ENCODE measurements around the gene SETD1B.
A peak's percentile ranks its signal among the peaks of the same experiment; 100 is the strongest.

The SETD1B gene

GRCh38 chr12:121823727-121824115, 19.9 kb downstream of the SETD1B start:
- no peak for DNase-seq (ENCODE audit: low read depth in 2 of 2, low spot score in 1 of 2)

- no peak for DNase-seq (ENCODE audit: low read depth in 2 of 2, low spot score in 1 of 2)
These were observed 21.3 kb downstream of the SETD1B start for GRCh38 chr12:121825041-121825523.

GRCh38 chr12:121826318-121827150, 22.7 kb downstream of the SETD1B start:
- DNase-seq (ENCODE audit: low read depth in 2 of 2, low spot score in 1 of 2) = no peak

- DNase-seq (ENCODE audit: low read depth in 2 of 2, low spot score in 1 of 2) = no peak
These were observed 23.7 kb downstream of the SETD1B start for GRCh38 chr12:121827351-121828099.

- no peak for DNase-seq (ENCODE audit: low read depth in 2 of 2, low spot score in 1 of 2)
These were observed 24.5 kb downstream of the SETD1B start for GRCh38 chr12:121828306-121828705.

- DNase-seq (ENCODE audit: low read depth in 2 of 2, low spot score in 1 of 2) = no peak
These were observed 25.0 kb downstream of the SETD1B start for GRCh38 chr12:121828826-121829225.

GRCh38 chr12:121829250-121829918, 25.6 kb downstream of the SETD1B start:
- DNase-seq (ENCODE audit: low read depth in 2 of 2, low spot score in 1 of 2) = no peak

GRCh38 chr12:121830134-121830533, 26.3 kb downstream of the SETD1B start:
- DNase-seq (ENCODE audit: low read depth in 2 of 2, low spot score in 1 of 2) = no peak

GRCh38 chr12:121830588-121831265, 26.9 kb downstream of the SETD1B start:
- no peak for DNase-seq (ENCODE audit: low read depth in 2 of 2, low spot score in 1 of 2)

GRCh38 chr12:121831571-121832245, 27.9 kb downstream of the SETD1B start:
- no peak for DNase-seq (ENCODE audit: low read depth in 2 of 2, low spot score in 1 of 2)

GRCh38 chr12:121837680-121838079, 33.9 kb downstream of the SETD1B start:
- DNase-seq (ENCODE audit: low read depth in 2 of 2, low spot score in 1 of 2) = no peak

- DNase-seq (ENCODE audit: low read depth in 2 of 2, low spot score in 1 of 2) = no peak
These were observed 34.3 kb downstream of the SETD1B start for GRCh38 chr12:121838126-121838525.

GRCh38 chr12:121839106-121839992, 35.5 kb downstream of the SETD1B start:
- DNase-seq (ENCODE audit: low read depth in 2 of 2, low spot score in 1 of 2) = peak; percentile 99

GRCh38 chr12:121839993-121840761, 36.4 kb downstream of the SETD1B start:
- no peak for DNase-seq (ENCODE audit: low read depth in 2 of 2, low spot score in 1 of 2)

GRCh38 chr12:121843236-121843982, 39.6 kb downstream of the SETD1B start:
- no peak for DNase-seq (ENCODE audit: low read depth in 2 of 2, low spot score in 1 of 2)

- no peak for DNase-seq (ENCODE audit: low read depth in 2 of 2, low spot score in 1 of 2)
These were observed 41.9 kb downstream of the SETD1B start for GRCh38 chr12:121845701-121846100.

GRCh38 chr12:121849211-121849610, 45.4 kb downstream of the SETD1B start:
- no peak for DNase-seq (ENCODE audit: low read depth in 2 of 2, low spot score in 1 of 2)

- DNase-seq (ENCODE audit: low read depth in 2 of 2, low spot score in 1 of 2) = no peak
These were observed 45.9 kb downstream of the SETD1B start for GRCh38 chr12:121849665-121850064.

Data from stimulated activated CD8-positive, alpha-beta memory T cell treated with anti-CD3 and anti-CD28 coated beads, Interleukin-4, amount 100 ng/mL, for 1 hour (primary cell).